MM.1S (cell line): Measurements from ENCODE around the gene VEZT.

ENCODE experiments used
- EZH2 ChIP-seq: fragments of 300-600 bp; sonication (generic); optimal IDR thresholded peaks from 2 replicates; pipeline ENCODE3; 2017; ENCODE audit warnings: low read depth, mild to moderate bottlenecking, antibody characterized with exemption, low read length, mixed read lengths
- EZH2phosphoT487 ChIP-seq: fragments of 300-600 bp; sonication (generic); IDR thresholded peaks from 2 replicates; pipeline ENCODE4 v1.6.1; 2018; ENCODE audit warnings: antibody characterized with exemption, low read length
- TF ChIP-seq, protein P1 (sequence below): fragments of 300-600 bp; sonication (generic); IDR thresholded peaks from 2 replicates; pipeline ENCODE4 v1.5.1; 2016; ENCODE audit warnings: antibody characterized with exemption, low read length, mixed read lengths

- TF ChIP-seq, protein P1, sequence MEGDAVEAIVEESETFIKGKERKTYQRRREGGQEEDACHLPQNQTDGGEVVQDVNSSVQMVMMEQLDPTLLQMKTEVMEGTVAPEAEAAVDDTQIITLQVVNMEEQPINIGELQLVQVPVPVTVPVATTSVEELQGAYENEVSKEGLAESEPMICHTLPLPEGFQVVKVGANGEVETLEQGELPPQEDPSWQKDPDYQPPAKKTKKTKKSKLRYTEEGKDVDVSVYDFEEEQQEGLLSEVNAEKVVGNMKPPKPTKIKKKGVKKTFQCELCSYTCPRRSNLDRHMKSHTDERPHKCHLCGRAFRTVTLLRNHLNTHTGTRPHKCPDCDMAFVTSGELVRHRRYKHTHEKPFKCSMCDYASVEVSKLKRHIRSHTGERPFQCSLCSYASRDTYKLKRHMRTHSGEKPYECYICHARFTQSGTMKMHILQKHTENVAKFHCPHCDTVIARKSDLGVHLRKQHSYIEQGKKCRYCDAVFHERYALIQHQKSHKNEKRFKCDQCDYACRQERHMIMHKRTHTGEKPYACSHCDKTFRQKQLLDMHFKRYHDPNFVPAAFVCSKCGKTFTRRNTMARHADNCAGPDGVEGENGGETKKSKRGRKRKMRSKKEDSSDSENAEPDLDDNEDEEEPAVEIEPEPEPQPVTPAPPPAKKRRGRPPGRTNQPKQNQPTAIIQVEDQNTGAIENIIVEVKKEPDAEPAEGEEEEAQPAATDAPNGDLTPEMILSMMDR = no peak
- TF ChIP-seq EZH2phosphoT487 (no peak), EZH2 (no peak)
These were observed 2.6 kb downstream of the VEZT start for GRCh38 chr12:95220190-95220589.
